Cortex of kidney (tissue), 1 donor: ENCODE results near the gene SLC37A3.

Source experiments
- DNase-seq: peaks from one replicate; lab custom pipeline; 2025; lab: John Stamatoyannopoulos, UW

The SLC37A3 gene

GRCh38 chr7:140400381-140400780 is 2.1 kb upstream of the SLC37A3 start:
- DNase-seq, result no peak

- no peak for DNase-seq
Observed at GRCh38 chr7:140398821-140399220, 491 bp upstream of the SLC37A3 start.

GRCh38 chr7:140393756-140394306 is 4.5 kb downstream of the SLC37A3 start:
- DNase-seq, result no peak

- no peak for DNase-seq
Observed at GRCh38 chr7:140391634-140392033, 6.7 kb downstream of the SLC37A3 start.

GRCh38 chr7:140390466-140391190 is 7.7 kb downstream of the SLC37A3 start:
- DNase-seq, result no peak

- DNase-seq, result no peak
Observed at GRCh38 chr7:140390034-140390433, 8.3 kb downstream of the SLC37A3 start.

- no peak for DNase-seq
Observed at GRCh38 chr7:140389445-140389844, 8.9 kb downstream of the SLC37A3 start.

- DNase-seq, result no peak
Observed at GRCh38 chr7:140384894-140385545, 13.3 kb downstream of the SLC37A3 start.

GRCh38 chr7:140383954-140384713 is 14.2 kb downstream of the SLC37A3 start:
- DNase-seq, result no peak

GRCh38 chr7:140375892-140376730 is 22.2 kb downstream of the SLC37A3 start:
- no peak for DNase-seq

GRCh38 chr7:140375323-140375722 is 23.0 kb downstream of the SLC37A3 start:
- DNase-seq, result no peak

- no peak for DNase-seq
Observed at GRCh38 chr7:140369294-140369693, 29.0 kb downstream of the SLC37A3 start.

- no peak for DNase-seq
Observed at GRCh38 chr7:140367528-140367927, 30.8 kb downstream of the SLC37A3 start.

- DNase-seq, result no peak
Observed at GRCh38 chr7:140364819-140365218, 33.5 kb downstream of the SLC37A3 start.

GRCh38 chr7:140360697-140361229 is 37.6 kb downstream of the SLC37A3 start:
- no peak for DNase-seq

GRCh38 chr7:140358412-140359051 is 39.8 kb downstream of the SLC37A3 start:
- no peak for DNase-seq

GRCh38 chr7:140358024-140358411 is 40.3 kb downstream of the SLC37A3 start:
- DNase-seq, result no peak

GRCh38 chr7:140350056-140350455 is 48.3 kb downstream of the SLC37A3 start:
- DNase-seq, result no peak

GRCh38 chr7:140349144-140349771 is 49.1 kb downstream of the SLC37A3 start:
- no peak for DNase-seq

GRCh38 chr7:140348161-140348849 is 50.0 kb downstream of the SLC37A3 start:
- DNase-seq, result no peak
